Neural cell (in vitro differentiated cells): ENCODE measurements around the gene PDE3A. TPM values are rescaled to one million over a fixed set of nuclear protein-coding genes. Genes with fewer than 3 reads are reported as not detected.

Experiments used
- H2AFZ ChIP-seq: fragments of 200-600, 300-800 bp; sonication (generic), shearing (Covaris generic); 2 replicates; pipeline ENCODE4 v1.6.0; 2014; ENCODE audit warnings: low read depth, mild to moderate bottlenecking, antibody characterized with exemption, low read length, moderate library complexity
- H3F3A ChIP-seq: fragments of 200-600 bp; shearing (Covaris generic); 2 replicates; pipeline ENCODE4 v1.6.1; 2016; ENCODE audit warnings: mild to moderate bottlenecking, moderate library complexity, mixed read lengths, antibody characterized with exemption, low read length; ENCODE audit not compliant: insufficient read depth, poor library complexity, severe bottlenecking
- H3K27ac ChIP-seq: fragments of 200-600, 300-800 bp; sonication (generic), shearing (Covaris generic); 2 replicates; pipeline ENCODE4 v1.5.1; 2014; ENCODE audit warnings: mild to moderate bottlenecking, low read length, moderate library complexity
- H3K27me3 ChIP-seq: fragments of 300-800, 200-600 bp; sonication (generic), shearing (Covaris generic); 2 replicates; pipeline ENCODE4 v1.6.0; 2014; ENCODE audit warnings: mild to moderate bottlenecking, low read depth, low read length, moderate library complexity; ENCODE audit not compliant: insufficient read depth
- H3K36me3 ChIP-seq: fragments of 300-800, 200-600 bp; sonication (generic), shearing (Covaris generic); 2 replicates; pipeline ENCODE4 v1.5.1; 2014; ENCODE audit warnings: mild to moderate bottlenecking, antibody characterized with exemption, low read length, moderate library complexity; ENCODE audit not compliant: insufficient read depth
- H3K4me2 ChIP-seq: fragments of 300-800, 200-600 bp; sonication (generic), shearing (Covaris generic); 2 replicates; pipeline ENCODE4 v1.6.0; 2014; ENCODE audit warnings: mild to moderate bottlenecking, low read length
- H3K4me3 ChIP-seq: fragments of 300-800, 200-600 bp; sonication (generic), shearing (Covaris generic); 2 replicates; pipeline ENCODE4 v1.5.1; 2014; ENCODE audit warnings: mild to moderate bottlenecking, low read length, moderate library complexity
- H3K79me2 ChIP-seq: fragments of 200-600 bp; shearing (Covaris generic); replicated peaks from 2 replicates; pipeline ENCODE4 v1.6.0; 2014; ENCODE audit warnings: mild to moderate bottlenecking, low read length, moderate library complexity; ENCODE audit not compliant: insufficient read depth
- H3K9ac ChIP-seq: fragments of 300-800, 200-600 bp; sonication (generic), shearing (Covaris generic); 2 replicates; pipeline ENCODE4 v1.6.1; 2016; ENCODE audit warnings: mild to moderate bottlenecking, low read length, mixed read lengths
- H3K9me2 ChIP-seq: fragments of 200-600 bp; shearing (Covaris generic); 2 replicates; pipeline ENCODE4 v1.6.1; 2016; ENCODE audit warnings: mild to moderate bottlenecking, low read length, mixed read lengths; ENCODE audit not compliant: insufficient read depth
- H3K9me3 ChIP-seq: fragments of 200-600, 300-800 bp; sonication (generic), shearing (Covaris generic); 2 replicates; pipeline ENCODE4 v1.6.1; 2016; ENCODE audit warnings: mild to moderate bottlenecking, mixed run types, low read length, moderate library complexity, mixed read lengths
- H4K20me1 ChIP-seq: fragments of 200-600 bp; shearing (Covaris generic); 2 replicates; pipeline ENCODE4 v1.6.1; 2016; ENCODE audit warnings: mild to moderate bottlenecking, mixed run types; ENCODE audit not compliant: insufficient read depth
- CTCF ChIP-seq: fragments of 450-650 bp; IDR thresholded peaks from 2 replicates; pipeline ENCODE4 v1.5.1; 2014; ENCODE audit warnings: antibody characterized with exemption, mild to moderate bottlenecking, moderate library complexity; ENCODE audit not compliant: poor library complexity, severe bottlenecking
- EP300 ChIP-seq: fragments of 450-650 bp; conservative IDR thresholded peaks from 2 replicates; pipeline ENCODE4 v1.6.1; 2014; ENCODE audit warnings: antibody characterized with exemption, mild to moderate bottlenecking, moderate library complexity; ENCODE audit not compliant: poor library complexity, severe bottlenecking
- EZH2 ChIP-seq: fragments of 200-600, 300-800 bp; shearing (Covaris generic), sonication (generic); IDR thresholded peaks from 2 replicates; pipeline ENCODE4 v1.6.1; 2014; ENCODE audit warnings: antibody characterized with exemption, low read length, borderline replicate concordance, mild to moderate bottlenecking; ENCODE audit not compliant: insufficient read depth, poor library complexity, severe bottlenecking
- MXI1 ChIP-seq: fragments of 450-650 bp; conservative IDR thresholded peaks from 2 replicates; pipeline ENCODE4 v1.6.1; 2014; ENCODE audit warnings: antibody characterized with exemption, mild to moderate bottlenecking; ENCODE audit not compliant: poor library complexity, severe bottlenecking
- POLR2AphosphoS5 ChIP-seq: IDR thresholded peaks from 2 replicates; pipeline ENCODE4 v1.6.1; 2012
- RAD21 ChIP-seq: fragments of 450-650 bp; conservative IDR thresholded peaks from 2 replicates; pipeline ENCODE4 v1.6.1; 2014; ENCODE audit warnings: antibody characterized with exemption, mild to moderate bottlenecking, moderate library complexity
- REST ChIP-seq: IDR thresholded peaks from 2 replicates; pipeline ENCODE4 v1.6.1; 2012; ENCODE audit warnings: borderline replicate concordance
- SMC3 ChIP-seq: fragments of 450-650 bp; conservative IDR thresholded peaks from 2 replicates; pipeline ENCODE4 v1.6.1; 2014; ENCODE audit warnings: antibody characterized with exemption, mild to moderate bottlenecking, moderate library complexity; ENCODE audit not compliant: poor library complexity
- TAF1 ChIP-seq: IDR thresholded peaks from 2 replicates; pipeline ENCODE4 v1.6.1; 2012; ENCODE audit warnings: low read depth
- polyA plus RNA-seq: library from polyadenylated mRNA; depleted of rRNA; stranded (reverse); fragments of >200 nt; gene quantifications from 2 replicates; pipeline ENCODE4 v1.2.3, GENCODE V29; 2014

PDE3A gene
- polyA plus RNA-seq, 1 donor from 2014 or later = 0.94 TPM

GRCh38 chr12:20616093-20616492 is 247.8 kb downstream of the PDE3A start:
- no peak overlapping the region for H3K4me2 ChIP-seq
- no peaks in the 10 kb centered on the region for H3K9me3 ChIP-seq
- H3F3A ChIP-seq = no peaks in the 10 kb centered on the region
- H2AFZ ChIP-seq = no peak overlapping the region
- H3K36me3 ChIP-seq = no peaks in the 10 kb centered on the region
- no peaks in the 10 kb centered on the region for H3K9me2 ChIP-seq
- H3K79me2 ChIP-seq = no peaks in the 10 kb centered on the region
- H3K27me3 ChIP-seq = no peaks in the 10 kb centered on the region
- no peak overlapping the region for H3K9ac ChIP-seq
- no peaks in the 10 kb centered on the region for H4K20me1 ChIP-seq
- TF ChIP-seq SMC3 (no peak), MXI1 (no peak), EP300 (no peak), CTCF (no peak), EZH2 (no peak), RAD21 (no peak), TAF1 (no peak), REST (no peak), POLR2AphosphoS5 (no peak)
- H3K27ac ChIP-seq = no peak overlapping the region
- H3K4me3 ChIP-seq = no peak overlapping the region

GRCh38 chr12:20620261-20620660 is 251.9 kb downstream of the PDE3A start:
- no peak overlapping the region for H3K4me3 ChIP-seq
- H3K9ac ChIP-seq = no peak overlapping the region
- H3K79me2 ChIP-seq = no peaks in the 10 kb centered on the region
- no peak overlapping the region for H3K4me2 ChIP-seq
- H3K27me3 ChIP-seq = no peaks in the 10 kb centered on the region
- H3K9me2 ChIP-seq = no peaks in the 10 kb centered on the region
- H4K20me1 ChIP-seq = no peaks in the 10 kb centered on the region
- H3K27ac ChIP-seq = no peak overlapping the region
- H3K36me3 ChIP-seq = no peaks in the 10 kb centered on the region
- TF ChIP-seq POLR2AphosphoS5 = no peak
- no peak for TF ChIP-seq EP300
- TF ChIP-seq MXI1 = no peak
- no peak for TF ChIP-seq SMC3
- no peak for TF ChIP-seq RAD21
- no peak for TF ChIP-seq TAF1
- no peak for TF ChIP-seq EZH2
- no peak for TF ChIP-seq REST
- no peak for TF ChIP-seq CTCF
- H3F3A ChIP-seq = no peaks in the 10 kb centered on the region
- H2AFZ ChIP-seq = no peak overlapping the region
- no peaks in the 10 kb centered on the region for H3K9me3 ChIP-seq
